HG02678 (cell line): ENCODE measurements around the gene CARM1.
"Not testable (repeated sequence)": the region's sequence is repeated elsewhere in the genome, so short reads cannot be mapped to it uniquely, and the experiment has no call there.

Source experiments
- ATAC-seq: cut with Tn5 transposase; IDR thresholded peaks from one replicate; pipeline ENCODE4 v1.9.1; 2021; ENCODE audit warnings: mild to moderate bottlenecking, moderate library complexity; ENCODE audit not compliant: unreplicated experiment

The CARM1 gene

DNA sequence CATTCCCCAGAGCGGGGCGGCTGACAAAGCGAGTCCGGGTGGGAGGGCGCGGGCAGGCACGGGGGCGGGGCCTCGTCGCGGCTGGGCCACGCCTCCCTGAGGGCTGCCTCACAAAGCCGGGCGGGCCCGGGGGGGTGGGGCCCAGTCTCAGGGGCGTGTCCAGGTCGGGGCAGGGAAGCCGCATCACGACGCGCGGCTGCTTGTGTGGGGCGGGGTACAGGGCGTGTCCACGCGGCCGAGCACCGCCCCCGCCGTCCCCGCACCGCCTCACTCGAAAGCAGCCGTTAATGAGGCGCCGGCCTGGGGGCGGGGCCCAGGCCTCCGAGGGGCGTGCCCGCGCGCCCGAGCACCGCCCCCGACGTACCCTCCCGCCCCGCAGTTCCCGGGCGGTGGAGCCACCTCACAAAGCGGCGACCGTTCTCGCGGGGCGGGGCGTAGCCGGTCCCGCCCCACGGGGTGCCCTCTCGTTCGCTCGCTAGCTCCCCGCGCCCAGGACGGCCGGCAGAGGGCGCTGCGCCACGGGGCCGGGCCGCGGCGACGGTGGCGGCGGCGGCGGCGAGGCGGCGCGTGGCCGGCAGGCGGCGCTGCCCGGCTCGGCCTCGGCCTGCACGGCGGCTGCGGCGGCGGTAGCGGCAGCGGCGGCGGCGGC, at the start of gene CARM1:
Gene CARM1 (plus strand): TSS at position 599 of the 649 bp plus-strand sequence. CDS start 150 bp downstream, outside the sequence.
- peak; percentile 78 for ATAC-seq

DNA sequence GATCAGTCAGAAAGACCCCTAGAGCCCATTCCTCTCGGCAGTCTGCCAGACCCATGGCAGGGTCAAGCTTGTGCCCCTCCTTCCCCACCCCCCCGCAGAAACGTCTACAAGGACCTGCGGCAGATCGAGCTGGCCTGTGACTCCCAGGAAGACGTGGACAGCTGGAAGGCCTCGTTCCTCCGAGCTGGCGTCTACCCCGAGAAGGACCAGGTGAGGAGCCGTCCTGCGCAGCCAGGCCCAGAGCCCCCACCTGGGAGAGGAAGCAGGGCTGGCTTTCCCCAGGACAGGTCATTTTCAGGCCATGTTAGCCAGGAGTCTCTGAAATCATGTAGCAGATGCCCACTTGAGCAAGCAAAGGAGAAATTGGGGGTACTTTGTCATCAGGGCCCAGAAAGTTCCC, 47.7 kb upstream of the CARM1 start:
- ATAC-seq = no peak

DNA sequence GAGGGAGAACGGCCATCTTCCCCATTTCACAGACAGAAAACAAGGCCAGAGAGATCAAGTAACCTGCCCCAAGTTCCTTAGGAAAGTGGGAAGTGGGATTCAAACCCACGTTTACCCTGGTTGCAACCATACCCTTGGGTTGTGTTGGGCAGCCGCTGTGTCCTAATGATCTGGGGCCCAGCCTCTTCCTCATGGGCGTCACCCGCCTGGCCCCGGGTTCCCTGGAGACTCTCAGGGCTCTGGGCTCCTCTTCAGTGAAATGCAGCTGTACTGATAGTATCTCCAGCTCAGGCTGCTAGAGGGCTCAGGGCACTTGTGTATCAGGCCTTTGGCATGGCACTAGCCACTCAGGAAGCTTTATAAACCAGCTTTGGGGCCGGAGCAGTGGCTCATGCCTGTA, 45.1 kb upstream of the CARM1 start:
- no peak for ATAC-seq

DNA sequence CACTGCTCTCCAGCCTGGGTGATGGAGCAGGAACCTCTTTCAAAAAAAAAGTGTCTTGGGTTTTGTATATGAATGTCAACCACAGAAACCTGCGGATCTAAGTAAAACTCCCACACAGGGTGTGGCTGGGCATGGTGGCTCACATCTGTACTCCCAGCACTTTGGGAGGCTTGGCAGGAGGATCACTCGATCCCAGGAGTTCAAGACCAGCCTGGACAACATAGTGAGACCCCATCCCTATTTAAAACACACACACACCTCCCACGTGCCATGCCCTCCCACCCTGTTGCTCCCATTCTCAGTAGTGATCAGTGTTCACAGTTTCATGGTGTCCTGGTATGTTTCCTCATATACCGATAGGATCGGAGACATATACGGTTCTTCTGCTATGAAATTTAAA, 44.5 kb upstream of the CARM1 start:
- no peak for ATAC-seq

DNA sequence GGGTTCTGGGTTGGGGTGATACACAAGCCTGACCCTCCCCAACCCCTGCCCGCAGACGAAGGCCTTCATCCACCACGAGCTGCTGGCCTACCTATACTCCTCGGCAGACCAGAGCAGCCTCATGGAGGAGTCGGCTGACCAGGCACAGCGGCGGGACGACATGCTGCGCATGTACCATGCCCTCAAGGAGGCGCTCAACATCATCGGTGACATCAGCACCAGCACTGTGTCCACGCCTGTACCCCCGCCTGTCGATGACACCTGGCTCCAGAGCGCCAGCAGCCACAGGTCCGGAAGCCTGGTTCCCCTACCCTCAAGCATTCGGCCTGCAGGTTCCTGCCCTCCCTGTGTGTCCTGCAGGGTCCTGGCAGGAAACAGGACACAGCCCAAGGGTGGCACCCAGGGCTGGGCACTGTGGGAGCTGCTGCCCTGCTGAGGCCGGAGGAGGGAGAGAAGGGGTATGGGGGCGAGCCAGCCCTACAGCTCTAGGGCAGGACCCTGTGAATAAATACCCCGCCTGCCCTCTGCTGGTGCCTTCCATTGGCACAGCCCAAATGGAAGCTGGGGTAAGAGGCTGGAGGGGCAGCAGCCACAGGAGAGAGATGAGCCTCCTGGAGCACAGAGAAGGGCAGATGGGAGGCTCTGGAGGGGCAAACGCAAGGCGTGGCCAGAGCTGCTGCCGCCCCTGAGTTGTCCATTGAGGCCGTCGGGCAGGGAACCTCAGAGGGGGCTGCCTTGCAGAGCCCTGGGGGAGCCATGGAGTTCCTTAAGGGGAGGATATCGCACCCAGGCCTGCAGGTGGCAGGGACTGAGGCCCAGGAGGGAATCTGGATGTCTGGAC, 42.2 kb upstream of the CARM1 start:
- no peak for ATAC-seq

DNA sequence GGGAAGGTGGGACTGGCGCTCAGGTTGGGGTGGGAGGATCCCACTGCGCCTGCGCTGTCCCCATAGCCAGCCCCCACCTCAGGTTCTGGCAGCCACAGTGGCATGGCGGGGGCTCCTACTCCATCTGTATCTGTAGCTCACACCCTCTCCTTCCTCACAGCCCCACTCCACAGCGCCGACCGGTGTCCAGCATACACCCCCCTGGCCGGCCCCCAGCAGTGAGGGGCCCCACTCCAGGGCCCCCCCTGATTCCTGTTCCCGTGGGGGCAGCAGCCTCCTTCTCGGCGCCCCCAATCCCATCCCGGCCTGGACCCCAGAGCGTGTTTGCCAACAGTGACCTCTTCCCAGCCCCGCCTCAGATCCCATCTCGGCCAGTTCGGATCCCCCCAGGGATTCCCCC, 41.4 kb upstream of the CARM1 start:
- no peak for ATAC-seq

DNA sequence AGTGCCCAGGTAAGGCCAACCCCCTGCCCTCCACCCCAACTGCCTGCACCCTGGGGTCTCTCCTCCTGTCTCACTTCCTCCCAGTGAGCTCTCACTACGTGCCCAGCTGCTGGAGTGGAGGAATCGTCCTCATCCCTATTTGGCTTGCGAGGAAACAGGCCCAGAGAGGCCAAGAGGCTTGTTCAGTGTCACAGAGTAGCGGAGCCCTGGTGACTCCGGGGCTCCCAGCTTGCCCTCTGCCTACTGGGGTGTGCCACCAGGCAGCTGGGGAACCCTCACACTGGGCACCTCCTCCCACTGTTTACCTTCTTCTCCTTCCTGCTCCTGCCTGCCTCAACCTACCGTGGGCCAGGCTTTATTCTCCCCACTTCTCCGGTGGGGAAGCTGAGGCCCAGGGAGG, 41.0 kb upstream of the CARM1 start:
- no peak for ATAC-seq

DNA sequence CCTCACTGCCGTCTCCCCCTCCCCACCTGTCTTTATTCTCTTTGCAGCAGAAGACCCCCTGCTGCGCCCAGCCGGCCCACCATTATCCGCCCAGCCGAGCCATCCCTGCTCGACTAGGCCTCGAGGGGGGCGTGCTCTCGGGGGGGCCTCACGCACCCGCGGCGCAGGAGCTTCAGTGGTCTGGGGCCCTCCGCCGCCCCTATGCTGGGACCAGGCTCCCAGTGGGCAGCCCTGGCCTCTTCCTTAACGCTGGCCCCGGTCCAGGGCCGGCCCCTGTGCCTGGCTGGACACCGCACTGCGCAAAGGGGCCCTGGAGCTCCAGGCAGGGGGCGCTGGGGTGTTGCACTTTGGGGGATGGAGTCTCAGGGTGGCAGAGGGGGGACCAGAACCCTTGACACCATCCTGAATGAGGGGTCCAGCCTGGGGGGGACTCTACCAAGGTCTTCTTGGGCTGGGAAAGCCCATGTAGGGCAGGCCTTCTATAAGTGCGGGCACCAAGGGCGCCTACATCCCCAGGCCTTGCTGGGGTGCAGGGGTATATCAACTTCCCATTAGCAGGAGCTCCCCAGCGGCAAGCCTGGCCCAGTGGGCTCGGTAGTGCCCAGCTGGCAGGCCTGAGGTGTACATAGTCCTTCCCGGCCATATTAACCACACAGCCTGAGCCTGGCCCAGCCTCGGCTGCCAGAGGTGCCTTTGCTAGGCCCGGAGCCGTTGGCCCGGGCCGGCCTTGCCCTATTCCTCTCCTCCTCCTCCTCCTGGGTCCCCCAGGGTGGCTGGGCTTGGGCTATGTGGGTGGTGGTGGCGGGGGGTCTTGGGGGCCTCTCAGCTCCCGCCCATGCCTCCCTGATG, 40.2 kb upstream of the CARM1 start:
- ATAC-seq = no peak

DNA sequence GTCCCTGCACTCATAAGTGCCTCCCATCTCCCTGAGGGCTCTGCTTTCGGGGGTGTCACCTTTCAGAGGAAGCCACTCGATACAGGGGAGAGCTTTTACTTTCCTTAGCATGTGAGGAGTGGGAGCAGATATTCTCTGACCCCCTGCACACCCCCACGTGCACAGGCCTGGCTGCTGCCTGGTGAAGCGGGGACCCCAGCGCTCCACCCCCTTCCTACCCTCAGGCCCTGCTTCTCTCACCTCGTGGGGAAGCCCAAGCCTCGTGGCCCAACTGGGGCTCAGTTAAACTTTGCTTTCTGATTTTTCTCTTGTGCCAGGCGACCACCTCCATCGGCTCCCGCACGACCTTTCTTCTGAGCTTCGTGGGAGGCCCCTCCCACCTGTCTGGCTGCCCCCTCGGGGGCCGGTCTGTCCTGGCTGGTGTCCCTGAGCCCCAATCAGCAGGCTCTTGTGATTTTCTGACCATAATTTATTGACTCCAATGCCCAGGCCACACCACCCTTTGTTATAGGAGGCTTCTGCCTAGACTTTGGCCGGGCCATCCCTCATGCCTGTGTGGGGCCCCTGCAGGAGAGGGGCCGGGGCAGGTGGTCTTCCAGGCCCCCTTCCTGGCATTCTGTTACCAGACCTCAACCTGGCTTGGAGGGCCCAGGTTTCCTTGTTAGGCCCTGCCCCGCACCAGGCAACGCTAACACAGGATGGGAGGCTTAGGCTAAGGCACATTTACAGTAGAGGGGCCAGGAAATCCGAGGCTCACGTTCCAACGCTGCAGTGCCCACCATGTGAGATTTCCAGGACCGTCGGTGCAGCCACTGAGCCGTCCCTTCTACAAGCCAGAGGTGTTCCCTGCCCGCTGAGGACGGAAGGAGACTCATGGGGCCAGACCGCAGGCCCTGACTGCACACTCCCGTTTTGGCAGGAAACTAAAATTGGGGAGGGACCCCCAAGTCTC, 39.1 kb upstream of the CARM1 start:
- ATAC-seq = no peak

DNA sequence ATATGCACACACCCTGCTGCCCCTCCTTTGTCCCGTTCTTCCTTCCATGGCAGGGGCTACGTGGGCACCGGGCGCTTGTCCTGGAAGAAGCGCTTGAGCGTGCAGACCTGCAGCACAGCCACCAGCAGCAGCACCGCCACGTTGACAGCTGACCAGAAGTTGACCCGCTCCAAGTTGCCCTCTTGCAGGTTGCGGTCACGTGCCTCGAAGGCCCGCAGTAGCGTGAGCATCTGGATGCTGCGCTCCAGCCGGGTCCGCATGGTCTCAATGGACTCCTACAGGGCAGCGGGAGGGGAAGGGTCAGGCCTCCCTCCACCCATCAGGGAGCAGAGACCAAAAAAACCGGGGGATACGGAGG, 38.4 kb upstream of the CARM1 start:
- no peak for ATAC-seq

DNA sequence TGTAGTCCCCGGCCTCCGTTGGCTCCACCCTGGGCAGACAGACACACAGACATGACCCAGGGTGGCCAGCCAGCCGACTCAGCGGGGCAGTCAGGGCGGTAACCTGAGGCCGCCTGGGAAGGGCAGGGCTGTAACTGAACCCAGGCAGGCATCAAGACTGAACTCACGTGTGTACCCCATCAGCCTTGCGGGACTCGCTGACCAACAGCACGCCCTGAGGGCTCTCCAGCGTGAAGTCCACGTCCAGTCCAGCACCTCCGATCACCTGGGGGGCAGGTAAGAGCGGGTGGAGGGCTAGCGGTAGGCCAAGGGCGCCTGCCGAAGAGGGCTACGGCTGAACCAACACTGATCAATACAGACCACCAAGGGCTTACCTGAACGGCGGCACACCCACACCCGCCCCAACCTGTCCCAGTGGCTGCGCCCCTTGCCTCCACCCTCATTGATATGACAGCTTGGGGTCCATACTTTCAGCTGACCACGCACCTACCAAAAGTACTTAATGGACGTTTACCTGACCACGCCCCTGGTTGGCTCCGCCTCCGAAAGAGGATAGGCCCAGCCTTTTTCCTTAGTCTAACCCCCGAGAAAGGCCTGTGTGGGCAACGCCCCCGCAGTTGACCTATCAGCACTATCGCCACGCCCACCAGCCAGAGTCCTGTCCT, 36.1 kb upstream of the CARM1 start:
- ATAC-seq = no peak

DNA sequence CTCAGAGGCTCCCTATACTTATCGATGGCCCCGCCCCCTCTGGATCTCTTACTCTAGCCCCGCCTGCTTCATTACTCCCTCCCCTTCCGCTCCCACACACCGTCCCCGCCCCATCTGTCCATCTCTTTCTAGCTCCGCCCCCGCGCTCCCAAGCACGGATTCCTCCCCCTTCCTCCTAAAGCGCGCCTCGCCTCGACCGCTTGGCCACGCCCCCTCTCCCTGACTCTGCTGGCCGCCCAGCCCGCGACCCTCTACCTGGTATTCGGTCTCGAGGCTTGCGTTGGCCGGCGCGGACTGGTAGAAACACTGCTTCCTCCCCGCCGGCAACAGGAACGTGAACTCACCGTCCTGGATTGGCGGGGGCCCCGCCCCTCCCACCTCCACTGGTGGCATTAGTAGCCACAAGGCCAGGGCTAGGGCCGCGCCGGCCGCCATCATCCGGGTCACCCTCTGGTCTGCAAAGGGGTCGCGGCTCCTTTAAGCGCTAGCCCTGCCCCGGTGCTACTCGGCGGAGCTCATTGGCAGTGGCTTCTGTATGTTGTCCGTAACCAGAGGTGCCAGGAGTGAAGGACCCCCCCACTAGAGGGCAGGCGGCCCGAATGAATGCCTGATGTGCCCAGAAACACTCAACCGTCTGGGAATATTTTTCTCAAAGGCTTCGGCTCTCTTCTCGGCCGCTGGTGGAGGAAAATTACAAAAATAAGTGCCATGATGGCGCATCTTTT, 35.4 kb upstream of the CARM1 start, which contains the start of gene TMED1:
Gene TMED1 (minus strand): TSS at position 459 of the 725 bp plus-strand sequence. CDS start 21 bp downstream, at position 438.
- ATAC-seq = peak; percentile 75

DNA sequence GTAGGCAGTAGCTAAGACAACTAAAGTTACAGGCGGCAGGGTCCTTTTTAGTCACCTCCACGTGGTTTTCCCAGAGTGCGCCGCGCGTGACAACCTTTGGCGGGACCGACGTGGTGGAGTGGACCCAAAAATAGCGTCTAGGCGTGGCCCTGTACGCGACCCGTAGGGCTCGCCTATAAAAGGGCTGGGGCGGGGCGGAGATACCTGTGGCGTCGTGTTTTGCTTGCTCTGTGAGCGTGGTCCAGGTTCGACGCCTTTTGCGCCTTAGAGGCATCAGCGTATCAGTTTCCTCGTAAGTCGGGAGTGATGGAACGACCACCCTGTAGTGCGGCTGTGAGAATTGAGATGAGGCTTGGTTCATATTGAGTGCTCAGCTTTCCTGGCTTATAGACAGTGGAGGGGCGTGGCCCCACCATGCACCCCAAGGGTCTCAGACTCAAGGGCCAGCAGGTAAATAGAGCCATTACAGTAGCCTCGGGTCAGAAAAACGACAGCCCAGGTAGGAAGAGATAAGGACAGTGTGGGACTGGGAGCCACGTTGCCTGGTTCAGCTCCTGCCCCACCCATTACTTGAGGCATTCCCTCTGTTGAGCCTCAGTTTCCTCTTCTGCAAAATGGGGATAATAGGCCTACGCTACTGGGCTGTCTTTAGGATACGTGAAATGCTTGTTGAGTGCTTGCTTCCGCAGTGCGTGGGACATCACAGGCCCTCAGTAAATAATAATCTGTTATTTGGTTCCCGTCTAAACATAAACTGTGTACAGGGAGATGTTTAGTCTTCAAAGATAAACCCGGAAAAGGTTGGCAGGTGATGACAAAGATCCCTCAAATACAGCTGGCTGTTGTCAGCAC, 34.6 kb upstream of the CARM1 start:
- no peak for ATAC-seq

DNA sequence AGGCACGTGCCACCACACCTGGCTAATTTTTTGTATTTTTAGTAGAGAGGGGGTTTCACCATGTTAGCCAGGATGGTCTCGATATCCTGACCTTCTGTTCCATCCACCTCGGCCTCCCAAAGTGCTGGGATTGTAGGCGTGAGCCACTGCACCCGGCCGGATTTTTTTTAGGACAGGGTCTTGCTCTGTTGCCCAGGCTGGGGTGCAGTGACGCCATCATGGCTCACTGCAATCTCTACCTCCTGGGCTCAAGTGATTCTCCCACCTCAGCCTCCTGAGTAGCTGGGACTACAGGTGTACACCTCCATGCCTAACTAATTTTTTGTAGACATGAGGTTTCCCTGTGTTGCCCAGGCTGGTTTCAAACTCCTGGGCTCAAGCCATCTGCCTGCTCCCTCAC, 33.7 kb upstream of the CARM1 start:
- ATAC-seq = not testable (repeated sequence)

DNA sequence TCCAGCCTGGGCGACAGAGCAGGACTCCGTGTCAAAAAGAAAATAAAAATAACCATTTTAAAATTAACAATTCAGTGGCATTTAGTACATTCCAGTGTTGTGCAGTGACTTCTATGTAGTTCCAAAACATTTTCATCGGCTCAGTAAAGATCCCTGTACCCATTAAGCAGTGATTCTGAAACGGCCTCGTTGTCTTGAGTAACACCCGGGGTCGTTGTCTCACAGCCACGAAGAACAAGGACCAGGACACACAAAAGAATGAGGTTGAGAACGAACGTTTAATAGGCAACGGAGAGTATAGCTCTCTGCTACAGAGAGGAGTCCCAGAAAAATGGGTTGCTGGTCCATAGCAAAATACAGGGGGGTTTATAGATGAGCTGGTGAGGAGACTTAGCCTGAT, 33.0 kb upstream of the CARM1 start:
- no peak for ATAC-seq

DNA sequence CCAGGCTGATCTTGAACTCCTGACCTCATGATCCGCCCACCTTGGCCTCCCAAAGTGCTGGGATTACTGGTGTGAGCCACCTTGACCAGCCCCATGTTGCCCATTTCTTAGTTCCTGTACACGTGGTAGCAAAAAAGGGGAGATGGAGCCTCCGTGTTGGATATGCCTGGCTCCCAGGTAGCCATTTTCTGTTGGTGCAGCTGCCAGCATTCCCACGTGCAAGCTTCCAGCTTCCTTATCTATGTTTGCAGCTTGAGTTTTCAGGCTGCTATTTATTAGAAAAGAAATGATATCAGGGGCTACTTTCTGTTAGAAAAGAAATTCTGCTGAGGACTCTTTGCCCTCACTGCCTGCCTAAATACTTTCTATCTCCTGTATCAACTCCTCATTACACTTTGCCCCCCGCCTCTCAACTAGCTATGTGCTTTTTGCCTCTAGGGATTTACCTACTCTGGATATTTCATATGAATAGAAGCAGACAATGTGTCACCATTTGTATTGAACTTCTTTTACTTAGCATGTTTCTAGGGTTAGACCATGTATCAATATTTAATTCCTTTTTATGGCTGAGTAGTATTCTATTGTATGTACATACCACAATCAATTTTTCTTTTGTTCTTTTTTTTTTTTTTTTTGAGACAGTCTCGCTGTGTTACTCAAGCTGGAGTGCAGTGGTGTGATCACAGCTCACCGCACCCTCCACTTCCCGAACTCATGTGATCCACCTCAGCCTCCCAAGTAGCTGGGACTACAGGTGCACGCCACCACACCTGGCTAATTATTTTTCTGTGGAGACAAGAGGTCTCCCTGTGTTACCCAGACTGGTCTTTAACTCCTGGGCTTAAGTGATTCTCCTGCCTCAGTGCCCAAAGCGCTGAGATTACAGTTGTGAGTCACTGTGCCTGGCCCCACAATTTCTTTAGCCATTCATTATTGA, 32.0 kb upstream of the CARM1 start:
- ATAC-seq = no peak

DNA sequence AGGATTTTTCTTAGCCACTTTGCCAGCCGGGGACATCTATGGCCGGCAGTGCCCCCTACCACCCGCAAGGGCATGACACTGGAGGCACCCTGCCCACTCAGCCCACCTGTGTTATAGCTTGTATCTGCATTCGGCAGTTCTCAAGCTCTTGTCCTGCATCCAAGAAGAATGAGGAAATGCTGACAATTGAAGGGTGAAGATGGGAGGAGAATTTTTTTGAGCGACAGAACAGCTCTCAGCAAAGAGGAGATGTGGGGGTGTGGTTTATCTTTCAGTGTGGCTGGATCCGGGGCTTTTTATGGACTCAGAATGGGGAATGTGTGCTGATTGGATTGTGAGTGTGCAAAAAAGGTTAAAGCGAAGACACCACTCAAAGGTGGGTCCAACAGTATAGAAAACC, 28.6 kb upstream of the CARM1 start:
- no peak for ATAC-seq
